Epithelial cell of esophagus (primary cell): ENCODE results near the gene CD7.
"Not testable (repeated sequence)": the region's sequence is repeated elsewhere in the genome, so short reads cannot be mapped to it uniquely, and the experiment has no call there.

Experiments
- DNase-seq: peaks from one replicate; pipeline ENCODE4 v3.0.0; 2010; ENCODE audit warnings: low read depth
- H3K4me3 ChIP-seq: 2 replicates; pipeline ENCODE4 v1.5.1; 2011; ENCODE audit warnings: mild to moderate bottlenecking, low read length, control low read depth
- TF ChIP-seq, protein P1 (sequence below): IDR thresholded peaks from 2 replicates; pipeline ENCODE4 v1.5.1; 2011; ENCODE audit warnings: low read depth, mild to moderate bottlenecking, low read length, control low read depth, inconsistent platforms; ENCODE audit not compliant: insufficient read depth; ENCODE audit errors: missing control alignments

Gene CD7

DNA sequence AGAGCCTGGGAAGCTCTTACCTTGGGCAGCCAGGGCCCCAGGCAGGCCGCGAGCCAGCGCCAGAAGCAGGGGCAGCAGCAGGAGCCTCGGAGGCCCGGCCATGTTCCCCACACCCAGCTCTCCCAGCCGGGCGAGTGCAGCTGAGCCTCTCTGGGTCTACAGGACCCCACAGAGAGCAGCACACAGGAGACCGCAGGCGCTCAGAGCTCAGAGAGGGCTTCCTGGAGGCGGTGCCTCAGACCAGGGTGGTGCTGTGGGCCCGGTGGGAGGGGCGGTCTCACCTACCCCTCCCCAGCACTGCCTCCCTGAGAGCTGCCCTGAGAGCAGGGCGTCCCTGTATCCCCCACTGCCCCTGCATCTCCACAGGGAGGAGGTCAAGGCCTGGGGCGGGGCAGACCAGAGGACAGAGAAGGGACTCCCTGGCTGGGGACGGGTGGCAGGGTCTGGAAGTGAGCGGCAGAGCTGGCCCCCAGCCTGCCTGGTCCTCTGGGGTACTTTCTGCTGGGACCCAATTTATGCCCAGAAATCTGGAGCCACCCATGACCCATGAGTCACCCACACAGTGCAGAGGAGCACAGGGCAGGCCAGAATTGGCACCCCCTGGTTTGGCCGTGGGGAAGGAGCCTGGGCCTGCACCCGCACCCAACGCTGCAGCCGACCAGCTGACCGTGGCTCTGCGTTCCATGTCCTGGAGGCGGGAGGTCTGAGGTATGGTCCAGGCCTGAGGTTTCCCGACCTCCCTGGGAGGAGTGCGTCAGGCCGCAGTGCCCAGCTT lies at the start of gene CD7:
CD7 (minus strand) TSS at position 215 of the 775 bp plus-strand sequence; CDS start at position 102, 113 bp downstream.
- DNase-seq, result no peak
- H3K4me3 ChIP-seq, result no peak within 1 kb of the TSS
- TF ChIP-seq, protein P1, sequence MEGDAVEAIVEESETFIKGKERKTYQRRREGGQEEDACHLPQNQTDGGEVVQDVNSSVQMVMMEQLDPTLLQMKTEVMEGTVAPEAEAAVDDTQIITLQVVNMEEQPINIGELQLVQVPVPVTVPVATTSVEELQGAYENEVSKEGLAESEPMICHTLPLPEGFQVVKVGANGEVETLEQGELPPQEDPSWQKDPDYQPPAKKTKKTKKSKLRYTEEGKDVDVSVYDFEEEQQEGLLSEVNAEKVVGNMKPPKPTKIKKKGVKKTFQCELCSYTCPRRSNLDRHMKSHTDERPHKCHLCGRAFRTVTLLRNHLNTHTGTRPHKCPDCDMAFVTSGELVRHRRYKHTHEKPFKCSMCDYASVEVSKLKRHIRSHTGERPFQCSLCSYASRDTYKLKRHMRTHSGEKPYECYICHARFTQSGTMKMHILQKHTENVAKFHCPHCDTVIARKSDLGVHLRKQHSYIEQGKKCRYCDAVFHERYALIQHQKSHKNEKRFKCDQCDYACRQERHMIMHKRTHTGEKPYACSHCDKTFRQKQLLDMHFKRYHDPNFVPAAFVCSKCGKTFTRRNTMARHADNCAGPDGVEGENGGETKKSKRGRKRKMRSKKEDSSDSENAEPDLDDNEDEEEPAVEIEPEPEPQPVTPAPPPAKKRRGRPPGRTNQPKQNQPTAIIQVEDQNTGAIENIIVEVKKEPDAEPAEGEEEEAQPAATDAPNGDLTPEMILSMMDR, result no peak

DNA sequence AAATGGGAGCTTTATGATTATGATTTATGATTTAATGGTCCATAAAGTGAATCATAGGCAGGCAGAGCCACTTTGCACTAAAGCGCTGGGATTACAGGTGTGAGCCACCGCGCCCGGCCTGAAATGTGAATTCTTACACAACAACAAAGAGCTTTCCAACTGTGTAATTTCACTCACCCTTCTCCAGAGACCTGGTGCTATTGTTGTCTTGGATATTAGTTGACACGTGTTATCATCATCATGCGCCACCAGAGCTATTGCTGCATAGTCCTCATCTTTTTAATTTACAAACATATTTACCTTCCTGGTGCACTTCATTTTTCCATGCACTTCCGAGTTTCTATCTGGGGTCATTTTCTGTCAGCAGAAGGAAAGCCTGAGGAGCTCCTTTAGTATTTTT lies 49.3 kb upstream of the CD7 start:
- TF ChIP-seq, protein P1, result no peak
- DNase-seq, result peak; percentile 32
- H3K4me3 ChIP-seq, result no peak overlapping the region

DNA sequence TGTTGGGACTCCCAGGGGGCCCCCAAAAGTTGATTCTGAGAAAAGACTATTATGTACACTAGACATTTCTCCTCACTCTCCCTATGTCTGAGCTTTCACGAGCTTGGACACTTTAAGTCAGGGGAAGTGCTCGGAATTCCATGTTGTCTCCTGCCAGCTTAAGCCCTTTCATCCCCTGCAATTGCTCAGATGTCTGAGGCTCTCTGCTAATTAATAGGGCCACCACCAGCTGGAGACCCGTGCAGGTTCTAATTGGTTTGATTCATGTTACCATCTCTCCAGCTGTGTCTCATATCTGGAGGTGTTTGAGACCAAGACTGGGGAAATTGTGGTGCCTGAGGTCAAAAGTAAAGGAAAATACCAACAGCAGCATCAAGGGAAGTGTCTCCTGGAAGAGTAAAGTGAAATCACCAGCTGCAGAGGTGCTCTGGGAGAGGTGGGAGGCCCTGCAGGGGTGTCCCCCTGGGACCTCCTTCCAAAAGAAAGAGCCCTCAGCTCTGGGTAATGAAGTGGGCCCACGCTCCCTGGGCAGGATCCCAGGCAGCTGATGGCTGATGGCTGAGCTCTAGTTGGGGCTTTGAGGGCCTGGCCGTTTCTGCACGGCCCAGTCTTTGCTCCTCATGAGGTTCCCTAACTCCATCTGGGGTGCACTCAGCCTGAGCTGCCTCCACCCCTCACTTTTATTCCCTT lies 48.3 kb upstream of the CD7 start:
- H3K4me3 ChIP-seq, result no peak overlapping the region
- TF ChIP-seq, protein P1, result no peak
- DNase-seq, result no peak

DNA sequence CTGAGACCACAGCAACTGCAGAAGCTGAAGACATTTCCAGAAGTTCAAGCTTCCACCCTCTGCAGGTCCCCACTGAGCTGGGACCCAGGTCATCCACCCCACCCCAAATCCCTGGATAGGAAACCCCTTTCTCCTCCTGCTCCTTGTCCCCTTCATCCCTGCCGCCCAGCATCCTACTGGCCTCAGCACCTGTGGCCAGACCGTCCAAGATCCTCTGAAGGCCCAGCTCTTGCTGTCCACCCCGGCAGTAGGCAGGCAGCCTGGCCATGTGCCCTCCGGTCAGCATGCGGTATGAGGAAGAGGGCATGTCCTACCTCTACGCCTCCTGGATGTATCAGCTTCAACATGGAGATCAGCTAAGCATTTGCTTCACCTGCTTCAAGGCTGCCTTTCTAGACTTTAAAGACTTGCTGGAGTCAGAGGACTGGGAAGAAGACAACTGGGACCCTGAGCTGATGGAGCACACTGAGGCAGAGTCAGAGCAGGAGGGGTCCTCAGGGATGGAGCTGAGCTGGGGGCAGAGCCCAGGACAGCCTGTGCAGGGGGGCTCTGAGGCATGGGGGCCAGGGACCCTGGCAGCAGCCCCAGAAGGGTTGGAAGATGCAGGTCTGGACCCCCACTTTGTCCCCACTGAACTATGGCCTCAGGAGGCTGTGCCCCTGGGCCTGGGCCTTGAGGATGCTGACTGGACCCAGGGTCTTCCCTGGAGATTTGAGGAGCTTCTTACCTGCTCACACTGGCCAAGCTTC lies 44.7 kb upstream of the CD7 start:
- TF ChIP-seq, protein P1, result no peak
- no peak overlapping the region for H3K4me3 ChIP-seq
- DNase-seq, result no peak

DNA sequence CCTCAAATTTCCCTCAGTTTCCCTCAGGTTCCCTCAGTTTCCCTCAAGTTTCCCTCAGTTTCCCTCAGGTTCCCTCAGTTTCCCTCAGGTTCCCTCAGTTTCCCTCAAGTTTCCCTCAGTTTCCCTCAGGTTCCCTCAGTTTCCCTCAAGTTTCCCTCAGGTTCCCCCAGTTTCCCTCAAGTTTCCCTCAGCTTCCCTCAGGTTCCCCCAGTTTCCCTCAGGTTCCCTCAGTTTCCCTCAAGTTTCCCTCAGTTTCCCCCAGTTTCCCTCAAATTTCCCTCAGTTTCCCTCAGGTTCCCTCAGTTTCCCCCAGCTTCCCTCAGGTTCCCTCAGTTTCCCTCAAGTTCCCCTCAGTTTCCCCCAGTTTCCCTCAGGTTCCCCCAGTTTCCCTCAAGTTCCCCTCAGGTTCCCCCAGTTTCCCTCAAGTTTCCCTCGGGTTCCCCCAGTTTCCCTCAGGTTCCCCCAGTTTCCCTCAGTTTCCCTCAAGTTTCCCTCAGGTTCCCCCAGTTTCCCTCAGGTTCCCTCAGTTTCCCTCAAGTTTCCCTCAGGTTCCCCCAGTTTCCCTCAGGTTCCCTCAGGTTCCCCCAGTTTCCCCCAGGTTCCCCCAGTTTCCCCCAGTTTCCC lies 42.2 kb upstream of the CD7 start:
- H3K4me3 ChIP-seq, DNase-seq: not testable (repeated sequence)

DNA sequence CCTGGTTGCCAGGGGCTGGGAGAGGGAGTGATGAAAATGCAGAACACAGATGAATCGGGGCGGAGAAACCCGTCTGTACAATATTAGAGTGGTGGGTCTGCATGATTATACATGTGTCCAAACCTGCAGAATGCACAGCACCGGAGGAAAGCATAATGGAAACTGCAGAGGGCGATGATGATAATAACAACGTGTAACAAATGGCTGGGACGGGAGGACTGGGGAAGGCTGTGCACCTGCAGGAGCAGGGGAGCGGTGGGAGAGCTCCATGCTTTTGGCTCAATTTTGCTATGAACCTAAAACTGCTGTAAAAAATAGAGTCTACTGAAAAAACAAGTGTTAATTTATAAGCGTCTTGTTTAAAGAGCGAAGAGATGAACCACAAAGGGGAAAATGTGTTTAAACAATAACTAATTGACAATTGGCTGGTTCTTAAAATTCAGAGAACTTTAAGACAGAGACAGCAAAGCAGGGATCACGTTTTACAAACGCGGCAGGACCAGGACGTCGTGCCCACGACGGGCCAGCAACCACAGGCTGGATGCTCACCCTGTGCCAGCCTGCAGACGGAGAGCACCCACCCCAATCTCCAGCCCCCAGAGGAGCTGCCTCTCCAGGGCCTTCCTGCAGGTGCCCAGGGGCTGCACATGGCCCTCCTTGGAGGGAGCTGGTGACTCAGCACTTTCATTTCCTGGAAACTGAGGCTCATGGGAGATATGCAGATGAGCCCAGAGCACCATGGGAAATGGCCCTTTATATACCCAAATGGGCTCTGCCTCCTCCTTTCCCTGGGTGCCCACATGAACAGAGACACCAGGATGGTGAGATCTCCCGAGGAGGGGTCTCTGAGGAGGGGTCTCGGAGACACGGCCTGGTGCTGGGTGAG lies 41.3 kb upstream of the CD7 start, which contains the start of gene TEX19:
TEX19 (plus strand) TSS at position 783 of the 886 bp plus-strand sequence. CDS start 2,904 bp downstream, outside the sequence.
- no peak for DNase-seq
- TF ChIP-seq, protein P1, result no peak
- no peak within 1 kb of the TSS for H3K4me3 ChIP-seq
